Retina (tissue), 1 donor: ENCODE data around the gene DCLK1.
A peak's percentile ranks its signal among the peaks of the same experiment; 100 is the strongest.

ENCODE experiments used
- DNase-seq: peaks from one replicate; pipeline ENCODE4 v3.0.0-alpha.2; 2016

DCLK1 gene

GRCh38 chr13:35891507-35892441 is 239.4 kb downstream of the DCLK1 start:
- no peak for DNase-seq

GRCh38 chr13:35889560-35889959 is 241.6 kb downstream of the DCLK1 start:
- DNase-seq, result no peak

- no peak for DNase-seq
Measured at GRCh38 chr13:35888981-35889380, 242.2 kb downstream of the DCLK1 start.

GRCh38 chr13:35888457-35888883 is 242.7 kb downstream of the DCLK1 start:
- no peak for DNase-seq

GRCh38 chr13:35887115-35887666 is 244.0 kb downstream of the DCLK1 start:
- DNase-seq, result peak; percentile 14

GRCh38 chr13:35886332-35887114 is 244.7 kb downstream of the DCLK1 start:
- DNase-seq, result no peak

- no peak for DNase-seq
Measured at GRCh38 chr13:35884211-35884760, 246.9 kb downstream of the DCLK1 start.

- DNase-seq, result no peak
Measured at GRCh38 chr13:35882722-35883497, 248.3 kb downstream of the DCLK1 start.

- DNase-seq, result no peak
Measured at GRCh38 chr13:35881360-35881759, 249.8 kb downstream of the DCLK1 start.

GRCh38 chr13:35879111-35879510 is 252.1 kb downstream of the DCLK1 start:
- no peak for DNase-seq

GRCh38 chr13:35876601-35877000 is 254.6 kb downstream of the DCLK1 start:
- no peak for DNase-seq

- no peak for DNase-seq
Measured at GRCh38 chr13:35874704-35875103, 256.5 kb downstream of the DCLK1 start.

- DNase-seq, result no peak
Measured at GRCh38 chr13:35872369-35872768, 258.8 kb downstream of the DCLK1 start.

GRCh38 chr13:35871561-35871960 is 259.6 kb downstream of the DCLK1 start:
- no peak for DNase-seq

GRCh38 chr13:35866801-35867200 is 264.4 kb downstream of the DCLK1 start:
- DNase-seq, result no peak

- DNase-seq, result no peak
Measured at GRCh38 chr13:35865341-35866240, 265.6 kb downstream of the DCLK1 start.

- DNase-seq, result no peak
Measured at GRCh38 chr13:35860661-35861060, 270.5 kb downstream of the DCLK1 start.

- no peak for DNase-seq
Measured at GRCh38 chr13:35859981-35860380, 271.2 kb downstream of the DCLK1 start.

- DNase-seq, result no peak
Measured at GRCh38 chr13:35858665-35859064, 272.5 kb downstream of the DCLK1 start.

- DNase-seq, result no peak
Measured at GRCh38 chr13:35857769-35858168, 273.4 kb downstream of the DCLK1 start.

GRCh38 chr13:35856721-35857364 is 274.3 kb downstream of the DCLK1 start:
- DNase-seq, result no peak
